Vagina (tissue), 2 donors: ENCODE data around the gene QSOX1. TPM values are rescaled to one million over a fixed set of nuclear protein-coding genes. Genes with fewer than 3 reads are reported as not detected.
A peak's percentile ranks its signal among the peaks of the same experiment; 100 is the strongest.

ENCODE experiments used
- DNase-seq, 2 donors: peaks; one replicate each; pipeline ENCODE4 v3.0.0-alpha.2; 2017; ENCODE audit errors: extremely low spot score in 2 of 2
- H3K27ac ChIP-seq: fragments of 200-600 bp; sonication (generic); one replicate; pipeline ENCODE4 v1.5.1; 2019
- H3K27me3 ChIP-seq: fragments of 200-600 bp; sonication (generic); one replicate; pipeline ENCODE4 v1.5.1; 2019
- H3K36me3 ChIP-seq, 2 donors: fragments of 200-600 bp; sonication (generic); one replicate each; pipeline ENCODE4 v1.5.1; 2017 to 2019
- H3K4me1 ChIP-seq: fragments of 200-600 bp; sonication (generic); one replicate; pipeline ENCODE4 v1.5.1; 2019
- H3K4me3 ChIP-seq, 2 donors: fragments of 200-600 bp; sonication (generic); 1 replicate in 1 of 2; 2 replicates in 1 of 2; pipeline ENCODE4 v1.5.1; 2016 to 2019
- H3K9me3 ChIP-seq: fragments of 200-600 bp; sonication (generic); one replicate; pipeline ENCODE4 v1.5.1; 2019
- CTCF ChIP-seq, 3 experiments: fragments of 450-650 bp in 2 of 3; fragments of 200-600 bp in 1 of 3; sonication (generic) in 1 of 3; IDR thresholded peaks; one replicate each; pipeline ENCODE4 v1.5.1; 2017 to 2019; ENCODE audit warnings: antibody characterized with exemption in 3 of 3, mild to moderate bottlenecking in 2 of 3, moderate library complexity in 2 of 3
- POLR2A ChIP-seq, 2 donors: fragments of 450-650 bp; IDR thresholded peaks; one replicate each; pipeline ENCODE4 v1.6.1; 2017; ENCODE audit warnings: antibody characterized with exemption in 2 of 2, mild to moderate bottlenecking in 2 of 2, moderate library complexity in 2 of 2
- POLR2AphosphoS5 ChIP-seq, 2 donors: sonication (generic); formaldehyde crosslinking; IDR thresholded peaks; one replicate each; pipeline ENCODE4 v1.9.0; 2017; ENCODE audit warnings: antibody characterized with exemption in 2 of 2, mild to moderate bottlenecking in 2 of 2, low read depth in 1 of 2; ENCODE audit not compliant: insufficient read depth in 1 of 2
- intact Hi-C: fragments of 100-400 bp; cut with DNase I; formaldehyde crosslinking; loops from one replicate; pipeline ENCODE4 v1.15.1; 2023
- total RNA-seq: library from RNA; depleted of rRNA; stranded (reverse); fragments of >200 nt; gene quantifications from one replicate; pipeline ENCODE4 v1.2.3, GENCODE V29; 2016

The QSOX1 gene
- total RNA-seq, 1 donor from 2014 or later: 103 TPM

GRCh38 chr1:180165509-180166435 lies 11.1 kb downstream of the QSOX1 start:
- intact Hi-C loops: no loop called here

DNA sequence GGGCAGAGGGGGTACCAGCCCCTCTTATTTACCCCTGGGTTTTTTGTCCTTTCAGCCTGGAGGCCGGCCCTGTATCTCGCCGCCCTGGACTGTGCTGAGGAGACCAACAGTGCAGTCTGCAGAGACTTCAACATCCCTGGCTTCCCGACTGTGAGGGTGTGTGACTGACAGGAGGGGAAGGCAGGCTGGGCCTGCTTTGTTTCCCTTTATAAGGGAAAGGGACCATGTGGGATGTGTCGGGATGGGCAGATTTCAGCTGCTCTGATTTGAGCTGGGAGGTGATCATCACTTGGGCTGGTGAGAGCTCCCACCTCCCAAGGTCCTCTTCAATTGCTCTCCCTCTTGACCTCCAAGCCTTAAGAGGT lies 11.7 kb downstream of the QSOX1 start:
- TF ChIP-seq CTCF (IDR thresholded peaks at IDR 0.05) (no peak), POLR2AphosphoS5 (IDR thresholded peaks at IDR 0.05; ENCODE audit: insufficient read depth in 1 of 2, low read depth in 1 of 2) (no peak)
- intact Hi-C loops: no loop called here
- no peak for DNase-seq
- no peaks in the 10 kb centered on the region for H3K9me3 ChIP-seq
- H3K36me3 ChIP-seq: peaks cover 0 to 12% of the 10 kb centered on the region in 2 donors
- H3K27ac ChIP-seq: peak overlapping the region; percentile 73
- H3K4me3 ChIP-seq: no peak overlapping the region
- peaks cover 51% of the 10 kb centered on the region for H3K4me1 ChIP-seq
- no peaks in the 10 kb centered on the region for H3K27me3 ChIP-seq

More at GRCh38 chr1:180165509-180166435, 11.1 kb downstream of the QSOX1 start:
- Histone ChIP-seq H3K4me3 (no peak overlapping the region), H3K9me3 (no peaks in the 10 kb centered on the region), H3K27me3 (no peaks in the 10 kb centered on the region), H3K27ac (peak overlapping the region; percentile 73), H3K4me1 (peaks cover 51% of the 10 kb centered on the region), H3K36me3 (peaks cover 0 to 12% of the 10 kb centered on the region in 2 donors)
- no peak for DNase-seq
- TF ChIP-seq POLR2AphosphoS5 (IDR thresholded peaks at IDR 0.05; ENCODE audit: insufficient read depth in 1 of 2, low read depth in 1 of 2): no peak
- TF ChIP-seq CTCF (IDR thresholded peaks at IDR 0.05): no peak
- no peak for TF ChIP-seq POLR2A (IDR thresholded peaks at IDR 0.05)

DNA sequence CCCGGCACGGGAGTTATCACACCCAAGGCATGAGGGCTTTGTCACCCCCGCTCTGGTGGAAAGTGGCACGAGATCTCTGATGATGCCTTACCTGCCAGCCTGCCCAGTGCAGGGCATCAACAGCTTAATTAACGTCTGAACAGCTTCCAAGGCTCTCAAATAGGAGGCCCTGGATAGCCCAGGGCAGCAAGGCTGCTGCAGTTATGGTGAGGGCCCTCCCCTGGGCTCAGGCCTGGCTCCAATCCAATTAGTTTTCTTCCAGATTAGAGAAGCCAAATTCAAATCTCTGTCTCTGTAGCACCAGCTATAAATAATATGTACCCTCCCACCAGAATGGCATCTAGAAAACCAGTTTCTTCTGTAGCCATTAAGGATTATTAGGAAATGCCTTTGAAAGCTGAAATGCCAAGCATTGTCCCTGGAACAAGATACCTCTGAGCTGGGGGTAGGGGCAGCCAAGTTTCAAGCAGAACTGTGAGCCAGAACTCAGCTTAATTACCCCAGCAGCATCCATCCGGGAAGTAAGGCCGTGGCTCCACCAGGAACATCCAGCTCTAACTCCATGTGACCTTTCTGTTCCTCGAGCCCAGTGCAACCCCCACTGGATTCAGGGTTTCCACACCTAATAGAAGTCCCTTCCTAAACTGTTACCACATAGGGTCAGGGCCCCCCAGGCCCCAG lies 12.5 kb downstream of the QSOX1 start:
- Histone ChIP-seq H3K27me3 (no peaks in the 10 kb centered on the region), H3K4me1 (peaks cover 51% of the 10 kb centered on the region), H3K4me3 (no peak overlapping the region), H3K27ac (peak overlapping the region; percentile 73), H3K36me3 (peaks cover 0 to 12% of the 10 kb centered on the region in 2 donors), H3K9me3 (no peaks in the 10 kb centered on the region)
- intact Hi-C loops: no loop called here
- no peak for TF ChIP-seq POLR2A (IDR thresholded peaks at IDR 0.05)
- DNase-seq: no peak

DNA sequence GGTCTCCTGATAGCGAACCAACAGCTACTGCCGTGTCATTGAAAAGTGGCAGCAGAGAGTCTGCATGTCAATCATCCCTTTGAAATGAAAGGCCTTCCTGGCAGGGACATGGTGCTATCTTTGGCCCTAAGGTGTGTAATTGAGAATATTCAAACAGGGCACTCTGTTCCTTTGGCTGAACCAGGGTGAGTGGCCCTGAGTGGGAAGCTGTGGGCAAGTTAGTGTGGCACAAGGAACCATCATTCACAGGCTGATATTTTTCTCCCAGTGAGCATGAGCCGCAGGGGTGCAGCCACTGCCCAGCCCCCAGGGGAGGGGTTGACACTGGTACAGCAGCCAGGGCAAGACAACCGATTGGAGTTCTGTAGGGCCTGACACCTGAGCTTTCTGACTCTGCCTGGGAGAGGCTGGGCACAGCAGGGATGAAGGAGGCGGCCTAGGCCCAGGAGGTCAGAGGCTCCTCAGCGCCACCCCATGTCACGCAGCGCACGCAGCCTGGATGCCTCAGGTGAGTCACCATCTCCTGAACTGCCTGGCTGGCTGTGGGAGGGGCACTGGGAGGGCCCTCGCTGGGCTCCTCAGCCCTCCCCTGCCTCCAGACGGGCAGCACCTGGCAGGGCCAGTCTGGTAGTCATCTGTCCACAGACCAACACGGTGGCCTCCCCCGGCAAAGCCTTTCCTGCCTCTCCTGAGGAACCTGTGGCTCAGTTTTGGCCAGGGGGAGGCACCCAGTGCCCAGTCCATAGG lies 13.2 kb downstream of the QSOX1 start:
- H3K4me3 ChIP-seq: no peak overlapping the region
- H3K36me3 ChIP-seq: peaks cover 0 to 12% of the 10 kb centered on the region in 2 donors
- TF ChIP-seq CTCF (IDR thresholded peaks at IDR 0.05) (no peak), POLR2AphosphoS5 (IDR thresholded peaks at IDR 0.05; ENCODE audit: insufficient read depth in 1 of 2, low read depth in 1 of 2) (peak in 1 of 2 donors; percentile 42)
- peak overlapping the region; percentile 73 for H3K27ac ChIP-seq
- no peaks in the 10 kb centered on the region for H3K27me3 ChIP-seq
- no peaks in the 10 kb centered on the region for H3K9me3 ChIP-seq
- DNase-seq: no peak
- intact Hi-C loops: no loop called here
- peaks cover 54% of the 10 kb centered on the region for H3K4me1 ChIP-seq
